Common myeloid progenitor, CD34-positive (primary cell): ENCODE results near the gene BDKRB2.
A peak's percentile ranks its signal among the peaks of the same experiment; 100 is the strongest.

Experiments
- CTCF ChIA-PET: fragments of 350-600 bp; sonication (Branson Sonifier 250); formaldehyde crosslinking; loops from one replicate; lab custom pipeline; 2021; ENCODE audit warnings: antibody characterized with exemption; lab: Charles Lee
- POLR2A ChIA-PET: fragments of 350-600 bp; sonication (Branson Sonifier 250); formaldehyde crosslinking; loops from one replicate; lab custom pipeline; 2021; ENCODE audit warnings: antibody characterized with exemption; lab: Charles Lee
- DNase-seq, 3 donors: peaks; one replicate each; pipeline versions ENCODE4 v3.0.0 to v3.0.0-alpha.2; 2013
- H3K27ac ChIP-seq, 2 experiments: 1 replicate in 1 of 2; 2 replicates in 1 of 2; pipeline ENCODE4 v1.7.0; 2013; ENCODE audit warnings: inconsistent platforms in 2 of 2, low read length in 2 of 2, mild to moderate bottlenecking in 2 of 2, low read depth in 1 of 2, moderate library complexity in 1 of 2; ENCODE audit not compliant: severe bottlenecking in 2 of 2, insufficient read depth in 1 of 2, poor library complexity in 1 of 2
- H3K27me3 ChIP-seq, 5 experiments: replicated peaks in 2 of 5; 1 replicate in 3 of 5; 2 replicates in 2 of 5; pipeline versions ENCODE4 v1.6.1 to v1.7.0; 2013; ENCODE audit warnings: low read length in 4 of 5, mild to moderate bottlenecking in 2 of 5, moderate library complexity in 2 of 5, inconsistent platforms in 1 of 5; ENCODE audit not compliant: insufficient read depth in 5 of 5, control insufficient read depth in 4 of 5
- H3K36me3 ChIP-seq, 4 experiments: 1 replicate in 2 of 4; 2 replicates in 2 of 4; pipeline versions ENCODE4 v1.6.1 to v1.7.0; 2013; ENCODE audit warnings: low read length in 3 of 4, control low read depth in 1 of 4, mild to moderate bottlenecking in 1 of 4; ENCODE audit not compliant: control insufficient read depth in 4 of 4, insufficient read depth in 4 of 4
- H3K4me1 ChIP-seq, 4 experiments: 1 replicate in 3 of 4; 2 replicates in 1 of 4; pipeline versions ENCODE4 v1.6.1 to v1.7.1; 2013; ENCODE audit warnings: low read length in 3 of 4, mild to moderate bottlenecking in 3 of 4, control low read depth in 1 of 4, inconsistent platforms in 1 of 4, moderate library complexity in 1 of 4; ENCODE audit not compliant: control insufficient read depth in 4 of 4, insufficient read depth in 4 of 4; ENCODE audit errors: control extremely low read depth in 1 of 4
- H3K4me3 ChIP-seq, 7 experiments: 1 replicate in 4 of 7; 2 replicates in 3 of 7; pipeline versions ENCODE4 v1.5.1 to v1.7.0; 2013; ENCODE audit warnings: mild to moderate bottlenecking in 7 of 7, low read length in 6 of 7, moderate library complexity in 6 of 7, inconsistent platforms in 2 of 7, low read depth in 2 of 7, control low read depth in 1 of 7; ENCODE audit not compliant: insufficient read depth in 4 of 7, control insufficient read depth in 1 of 7; ENCODE audit errors: extremely low read depth in 1 of 7
- H3K9me3 ChIP-seq, 5 experiments: 1 replicate in 4 of 5; 2 replicates in 1 of 5; pipeline versions ENCODE4 v1.6.1 to v1.7.1; 2013; ENCODE audit warnings: low read length in 4 of 5, mild to moderate bottlenecking in 2 of 5, inconsistent platforms in 1 of 5, low read depth in 1 of 5, moderate library complexity in 1 of 5; ENCODE audit not compliant: control insufficient read depth in 4 of 5, insufficient read depth in 2 of 5; ENCODE audit errors: control extremely low read depth in 1 of 5
- WGBS: methylation state at CpG from one replicate; pipeline ENCODE4 v1.1.5; 2013; ENCODE audit not compliant: insufficient coverage; 5-methylcytosine and 5-hydroxymethylcytosine counted together

The BDKRB2 gene

GRCh38 chr14:96275177-96276112 is 70.8 kb downstream of the BDKRB2 start:
- peak; percentile 56 to 68 (median 62) for DNase-seq
- Histone ChIP-seq H3K9me3 (peaks cover 0 to 12% (median 7%) of the 10 kb centered on the region in 5 experiments), H3K36me3 (peaks cover 0 to 3% (median under 1%) of the 10 kb centered on the region in 4 experiments), H3K27me3 (peaks cover 0 to 3% (median 0%) of the 10 kb centered on the region in 5 experiments), H3K27ac (no peak overlapping the region), H3K4me1 (no peaks in the 10 kb centered on the region), H3K4me3 (no peak overlapping the region)
- ChIA-PET POLR2A (no interaction called here), CTCF (interaction anchor here (0.5 to 7.7 kb wide), 10 partner anchors 10 to 1574 kb away, joined by 3 to 45 read pairs (median 4); no protein-coding TSS in a partner anchor)
- 38% methylated on average over 10 of the region's 17 CpGs for WGBS

- ChIA-PET POLR2A (no interaction called here), CTCF (interaction anchor here (0.8 to 4.6 kb wide), 4 partner anchors 9 to 179 kb away, joined by 3 to 12 read pairs (median 10); no protein-coding TSS in a partner anchor)
- no peak for DNase-seq
- Histone ChIP-seq H3K9me3 (peaks cover 0 to 12% (median 7%) of the 10 kb centered on the region in 5 experiments), H3K27me3 (peaks cover 0 to 3% (median 0%) of the 10 kb centered on the region in 5 experiments), H3K27ac (no peak overlapping the region), H3K4me3 (no peak overlapping the region), H3K36me3 (peaks cover 0 to 14% (median 7%) of the 10 kb centered on the region in 4 experiments), H3K4me1 (no peaks in the 10 kb centered on the region)
- WGBS, result 60% methylated on average over 1 of the region's 1 CpG
These were observed 73.3 kb downstream of the BDKRB2 start for GRCh38 chr14:96277890-96278289.

GRCh38 chr14:96279564-96279963 is 74.9 kb downstream of the BDKRB2 start:
- WGBS, result 98% methylated on average over 6 of the region's 8 CpGs
- Histone ChIP-seq H3K9me3 (peaks cover 0 to 12% (median 7%) of the 10 kb centered on the region in 5 experiments), H3K27me3 (peaks cover 0 to 3% (median 0%) of the 10 kb centered on the region in 5 experiments), H3K4me1 (no peaks in the 10 kb centered on the region), H3K36me3 (peaks cover 2 to 23% (median 14%) of the 10 kb centered on the region in 4 experiments), H3K27ac (no peak overlapping the region), H3K4me3 (no peak overlapping the region)
- CTCF ChIA-PET, result interaction anchor here (1.6 kb wide), 1 partner anchor 179 kb away, joined by 8 read pairs; no protein-coding TSS in a partner anchor
- DNase-seq, result no peak
- POLR2A ChIA-PET, result no interaction called here

GRCh38 chr14:96280104-96280503 is 75.5 kb downstream of the BDKRB2 start:
- CTCF ChIA-PET, result interaction anchor here (1.2 kb wide), 1 partner anchor 18 kb away, joined by 3 read pairs; no protein-coding TSS in a partner anchor
- Histone ChIP-seq H3K27me3 (no peaks in the 10 kb centered on the region), H3K9me3 (peaks cover 0 to 12% (median 7%) of the 10 kb centered on the region in 5 experiments), H3K27ac (no peak overlapping the region), H3K36me3 (peaks cover 2 to 24% (median 15%) of the 10 kb centered on the region in 4 experiments), H3K4me3 (no peak overlapping the region), H3K4me1 (no peaks in the 10 kb centered on the region)
- DNase-seq, result no peak
- POLR2A ChIA-PET, result no interaction called here
- WGBS, result no CpG with 5 or more reads among the region's 2 CpGs

GRCh38 chr14:96281486-96281885 is 76.8 kb downstream of the BDKRB2 start:
- ChIA-PET POLR2A (no interaction called here), CTCF (interaction anchor here (1.2 kb wide), 1 partner anchor 16 kb away, joined by 3 read pairs; no protein-coding TSS in a partner anchor)
- Histone ChIP-seq H3K9me3 (peaks cover 0 to 12% (median 7%) of the 10 kb centered on the region in 5 experiments), H3K36me3 (peaks cover 2 to 35% (median 22%) of the 10 kb centered on the region in 4 experiments), H3K27me3 (no peaks in the 10 kb centered on the region), H3K27ac (no peak overlapping the region), H3K4me3 (no peak overlapping the region), H3K4me1 (no peaks in the 10 kb centered on the region)
- DNase-seq, result no peak
- WGBS, result 96% methylated on average over 3 of the region's 4 CpGs

GRCh38 chr14:96284008-96284407 is 79.4 kb downstream of the BDKRB2 start:
- no peak overlapping the region for H3K4me3 ChIP-seq
- ChIA-PET POLR2A (no interaction called here), CTCF (no interaction called here)
- DNase-seq, result no peak
- H3K9me3 ChIP-seq, result no peaks in the 10 kb centered on the region
- H3K27me3 ChIP-seq, result no peaks in the 10 kb centered on the region
- H3K36me3 ChIP-seq, result peaks cover 6 to 50% (median 32%) of the 10 kb centered on the region in 4 experiments
- H3K27ac ChIP-seq, result no peak overlapping the region
- 93% methylated on average over 6 of the region's 9 CpGs for WGBS
- H3K4me1 ChIP-seq, result no peaks in the 10 kb centered on the region
